Lung (tissue), 12 donors: Measurements from ENCODE around the gene CABP7. TPM values are rescaled to one million over a fixed set of nuclear protein-coding genes. Genes with fewer than 3 reads are reported as not detected.
"Not testable (repeated sequence)": the region's sequence is repeated elsewhere in the genome, so short reads cannot be mapped to it uniquely, and the experiment has no call there.

Experiments used
- ATAC-seq: fragments of 200-7000 bp; cut with Tn5 transposase; one replicate; pipeline ENCODE4 v1.9.1; 2020; ENCODE audit warnings: moderate number of reproducible peaks; ENCODE audit not compliant: insufficient read depth, low FRiP score
- DNase-seq, 3 donors: peaks; one replicate each; pipeline ENCODE4 v3.0.0-alpha.2; 2013 to 2017
- H3K27ac ChIP-seq, 2 donors: one replicate each; pipeline ENCODE4 v1.5.1; 2013; ENCODE audit warnings: mild to moderate bottlenecking in 2 of 2, moderate library complexity in 2 of 2, control low read depth in 1 of 2, inconsistent platforms in 1 of 2, low read depth in 1 of 2, low read length in 1 of 2
- H3K27me3 ChIP-seq, 3 donors: one replicate each; pipeline ENCODE4 v1.5.1; 2013; ENCODE audit warnings: low read length in 2 of 3; ENCODE audit not compliant: control insufficient read depth in 3 of 3, insufficient read depth in 3 of 3
- H3K36me3 ChIP-seq, 4 donors: one replicate each; pipeline ENCODE4 v1.5.1; 2013; ENCODE audit warnings: low read length in 4 of 4, mild to moderate bottlenecking in 1 of 4, moderate library complexity in 1 of 4; ENCODE audit not compliant: control insufficient read depth in 4 of 4, insufficient read depth in 4 of 4
- H3K4me1 ChIP-seq, 5 donors: one replicate each; pipeline ENCODE4 v1.5.1; 2013; ENCODE audit warnings: low read length in 5 of 5, mild to moderate bottlenecking in 2 of 5, moderate library complexity in 1 of 5; ENCODE audit not compliant: control insufficient read depth in 5 of 5, insufficient read depth in 5 of 5
- H3K4me3 ChIP-seq: one replicate; pipeline ENCODE4 v1.5.1; 2013; ENCODE audit warnings: mild to moderate bottlenecking, control low read depth, moderate library complexity
- H3K9ac ChIP-seq, 2 donors: one replicate each; pipeline ENCODE4 v1.5.1; 2013; ENCODE audit warnings: low read length in 2 of 2, control low read depth in 1 of 2; ENCODE audit not compliant: insufficient read depth in 1 of 2
- H3K9me3 ChIP-seq, 4 donors: one replicate each; pipeline ENCODE4 v1.5.1; 2013; ENCODE audit warnings: low read length in 3 of 4, mild to moderate bottlenecking in 1 of 4, moderate library complexity in 1 of 4; ENCODE audit not compliant: control insufficient read depth in 4 of 4, insufficient read depth in 3 of 4
- CTCF ChIP-seq: IDR thresholded peaks from 2 replicates; pipeline ENCODE4 v1.5.1; 2012; ENCODE audit warnings: mild to moderate bottlenecking; ENCODE audit errors: control extremely low read depth, extremely low read depth
- WGBS, 2 donors: extraction: QIAGEN DNeasy Blood & Tissue Kit; methylation state at CpG; one replicate each; pipeline ENCODE4 v1.1.7; 2013; 5-methylcytosine and 5-hydroxymethylcytosine counted together
- polyA plus RNA-seq, 2 donors: library from polyadenylated mRNA; stranded (reverse); fragments of 200-250 nt; gene quantifications; one replicate each; pipeline ENCODE4 v1.2.1, GENCODE V29; 2013
- total RNA-seq, 2 donors: library from RNA; depleted of rRNA in 1 of 2; stranded (reverse); fragments of >200 nt in 1 of 2; gene quantifications; one replicate each; pipeline ENCODE4 v1.2.1, GENCODE V29; 2014 to 2021
- donor health status: control.
- donor health status: control.
- donor health status: Bipolar disorder and iron deficiency.
- donor health status: healthy.
- donor health status: DM: yes; HTN: yes; CAD: no.

The CABP7 gene
- total and polyA plus RNA-seq, 4 donors = 0.05 to 0.12 (median 0.06) TPM; not detected in 1

- H3K4me3 ChIP-seq = no peak overlapping the region
- H3K36me3 ChIP-seq = peaks cover 0 to 29% (median 4%) of the 10 kb centered on the region in 4 donors
- no peaks in the 10 kb centered on the region for H3K4me1 ChIP-seq
- no peak for DNase-seq
- H3K9ac ChIP-seq = no peak overlapping the region
- no peaks in the 10 kb centered on the region for H3K27me3 ChIP-seq
- WGBS, 2 donors = 51 to 78% methylated on average over 11 of the region's 11 CpGs
- ATAC-seq = no peak
- no peak for TF ChIP-seq CTCF
- H3K27ac ChIP-seq = peak overlapping the region in 1 of 2 donors; percentile 33
- H3K9me3 ChIP-seq = no peaks in the 10 kb centered on the region
Measured at GRCh38 chr22:29750559-29751538, 31.0 kb downstream of the CABP7 start.

- Histone ChIP-seq H3K4me3 (no peak overlapping the region), H3K9me3 (no peaks in the 10 kb centered on the region), H3K27me3 (no peaks in the 10 kb centered on the region), H3K4me1 (no peaks in the 10 kb centered on the region), H3K36me3 (peaks cover 0 to 25% (median 4%) of the 10 kb centered on the region in 4 donors), H3K27ac (no peak overlapping the region), H3K9ac (no peak overlapping the region)
- DNase-seq = no peak
- no peak for TF ChIP-seq CTCF
- 95 to 97% methylated on average over 2 of the region's 2 CpGs for WGBS, 2 donors
- ATAC-seq = no peak
Measured at GRCh38 chr22:29751669-29752068, 31.9 kb downstream of the CABP7 start.

GRCh38 chr22:29753808-29754657, 34.2 kb downstream of the CABP7 start:
- Histone ChIP-seq H3K27ac (no peak overlapping the region), H3K36me3 (peaks cover 0 to 13% (median 0%) of the 10 kb centered on the region in 4 donors), H3K9me3 (no peaks in the 10 kb centered on the region), H3K27me3 (no peaks in the 10 kb centered on the region), H3K9ac (no peak overlapping the region), H3K4me3 (no peak overlapping the region), H3K4me1 (no peaks in the 10 kb centered on the region)
- DNase-seq (no peak), ATAC-seq (no peak)
- 90 to 94% methylated on average over 16 of the region's 16 CpGs for WGBS, 2 donors
- TF ChIP-seq CTCF = no peak

- H3K9me3 ChIP-seq, ATAC-seq, H3K9ac ChIP-seq, H3K4me1 ChIP-seq, H3K4me3 ChIP-seq, DNase-seq, H3K27me3 ChIP-seq, H3K27ac ChIP-seq: not testable (repeated sequence)
- 90 to 95% methylated on average over 11 of the region's 11 CpGs for WGBS, 2 donors
- peaks cover 0 to 13% (median 0%) of the 10 kb centered on the region in 4 donors for H3K36me3 ChIP-seq
Measured at GRCh38 chr22:29754658-29755395, 35.0 kb downstream of the CABP7 start.
